HG03108 (cell line): ENCODE results near the gene HSPB1.
"Not testable (repeated sequence)": the region's sequence is repeated elsewhere in the genome, so short reads cannot be mapped to it uniquely, and the experiment has no call there.

Experiments
- ATAC-seq: cut with Tn5 transposase; IDR thresholded peaks from one replicate; pipeline ENCODE4 v1.9.1; 2021; ENCODE audit warnings: moderate library complexity; ENCODE audit not compliant: unreplicated experiment

The HSPB1 gene

DNA sequence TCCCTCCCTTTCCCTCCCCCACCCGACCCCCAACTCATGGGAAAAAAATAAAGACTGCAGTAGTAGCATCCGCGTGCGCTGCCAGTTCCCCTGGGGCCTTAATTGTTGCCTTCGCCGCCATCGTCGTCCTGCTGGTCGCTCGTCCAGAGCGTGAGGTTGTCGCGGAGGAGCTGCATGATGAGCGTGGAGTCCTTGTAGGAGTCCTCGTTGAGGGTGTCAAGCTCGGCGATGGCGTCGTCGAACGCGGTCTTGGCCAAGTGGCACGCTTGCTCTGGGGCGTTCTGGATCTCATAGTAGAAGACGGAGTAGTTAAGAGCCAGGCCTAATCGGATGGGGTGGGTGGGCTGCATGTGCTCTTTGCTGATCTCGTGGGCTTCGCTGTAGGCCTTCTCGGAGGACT is 27.0 kb downstream of the HSPB1 start:
- no peak for ATAC-seq

DNA sequence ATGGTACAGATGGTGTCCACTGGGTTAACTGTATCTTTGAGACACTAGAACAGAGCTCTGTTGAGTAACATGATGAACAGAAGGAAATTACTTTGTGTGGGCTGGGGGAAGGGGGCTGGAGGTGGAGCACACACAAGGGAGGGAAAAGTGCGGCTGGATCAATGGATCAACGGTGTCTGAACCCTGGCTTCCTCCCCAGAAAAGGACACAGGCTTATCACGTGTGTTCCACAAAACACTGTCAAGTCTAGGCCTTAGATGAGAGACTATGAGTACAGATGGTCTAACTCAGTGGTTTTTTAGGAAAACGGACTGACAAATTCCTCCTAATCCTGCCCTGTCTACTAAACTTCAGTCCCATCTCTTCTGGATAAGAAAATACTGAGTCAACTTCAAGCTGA is 27.8 kb downstream of the HSPB1 start:
- ATAC-seq = no peak

DNA sequence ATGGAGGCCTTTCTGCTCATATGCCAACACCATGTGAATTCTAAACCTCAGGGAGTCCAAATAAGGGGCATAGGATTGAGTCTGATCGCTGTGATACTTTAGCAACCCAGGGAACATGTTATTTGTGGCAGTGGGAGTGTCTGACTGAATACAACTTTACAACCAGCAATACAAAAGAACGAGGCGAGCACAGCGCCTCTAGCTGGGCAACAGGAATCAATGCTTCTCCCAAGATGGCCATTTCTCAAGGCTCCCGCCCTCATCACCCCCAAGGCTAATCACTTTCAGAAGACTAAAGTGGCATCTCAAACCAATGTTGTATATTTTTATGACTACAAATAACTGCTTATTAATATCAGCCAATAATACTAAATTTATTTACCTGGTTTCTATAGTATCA is 28.2 kb downstream of the HSPB1 start:
- ATAC-seq = no peak

DNA sequence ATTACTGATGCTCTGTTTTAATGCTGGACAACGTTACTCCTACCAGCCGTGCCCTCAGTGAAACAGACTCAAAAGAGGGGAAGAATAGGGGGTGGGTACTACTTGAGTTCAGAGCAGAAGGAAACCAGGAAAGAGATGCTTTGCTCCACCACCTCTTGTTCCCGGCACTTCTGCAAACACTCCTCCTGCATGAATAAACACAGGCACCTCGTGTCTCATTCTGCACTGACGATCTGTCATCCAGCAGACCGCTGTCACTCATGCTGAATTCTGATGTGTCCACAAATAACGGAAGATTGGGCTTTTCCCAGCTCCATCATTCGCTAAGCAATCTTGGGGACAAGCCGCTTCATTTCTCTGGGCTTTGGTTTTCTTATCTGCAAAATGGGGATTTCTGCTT is 29.6 kb downstream of the HSPB1 start:
- ATAC-seq = no peak

DNA sequence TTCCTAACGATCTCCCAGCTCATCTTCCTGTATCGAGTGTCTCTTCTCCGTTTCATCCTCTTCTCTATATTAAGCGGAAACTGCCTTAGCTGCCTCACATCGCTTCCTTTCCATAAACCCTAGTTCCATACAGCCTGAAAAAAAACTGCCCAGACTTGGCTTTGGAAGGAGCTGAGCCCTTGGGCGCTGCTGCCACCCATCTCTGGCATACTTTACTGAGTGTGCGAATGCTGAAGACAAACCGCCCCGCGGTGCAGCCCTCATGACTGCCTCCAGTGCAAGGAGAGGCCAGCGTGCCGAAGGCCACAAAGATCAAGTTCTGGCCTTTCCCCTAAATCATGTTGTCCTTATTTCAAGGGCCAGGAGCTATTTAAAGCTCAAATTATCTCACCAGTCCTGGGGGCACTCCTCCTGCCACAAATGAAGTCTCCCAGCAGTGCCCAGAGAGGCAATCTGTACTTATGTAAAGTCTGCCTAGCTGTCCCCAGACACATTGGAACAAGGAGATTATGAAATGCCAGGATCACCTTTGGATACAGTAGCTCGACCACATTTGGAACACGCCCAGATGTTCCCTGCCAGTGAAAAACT is 31.1 kb downstream of the HSPB1 start:
- ATAC-seq = no peak

DNA sequence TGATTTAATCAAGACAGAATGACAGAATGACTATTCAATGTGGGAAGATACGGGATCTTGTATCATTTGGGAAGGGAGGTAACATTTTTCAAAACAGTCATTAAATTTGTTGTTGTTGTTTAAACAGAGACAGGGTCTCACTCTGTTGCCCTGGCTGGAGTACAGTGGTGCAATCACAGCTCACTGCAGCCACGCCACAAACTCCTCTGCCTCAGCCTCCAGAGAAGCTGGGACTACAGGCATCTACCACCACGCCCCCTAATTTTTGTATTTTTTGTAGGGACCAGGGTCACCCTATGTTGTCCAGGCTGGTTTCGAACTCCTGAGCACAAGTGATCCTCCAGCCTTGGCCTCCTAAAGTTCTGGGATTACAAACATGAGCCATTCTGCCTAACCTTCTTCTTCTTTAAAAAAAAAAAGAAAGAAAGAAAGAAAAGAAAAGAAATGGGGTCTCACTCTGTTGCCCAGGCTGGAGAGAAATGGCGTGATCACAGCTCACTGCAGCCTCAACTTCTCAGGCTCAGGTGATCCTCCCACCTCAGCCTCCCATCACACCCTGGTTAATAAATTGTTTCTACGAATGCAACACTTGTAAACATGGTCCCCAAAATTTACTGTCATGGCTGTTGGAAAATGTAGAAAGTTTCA is 32.0 kb downstream of the HSPB1 start:
- no peak for ATAC-seq

DNA sequence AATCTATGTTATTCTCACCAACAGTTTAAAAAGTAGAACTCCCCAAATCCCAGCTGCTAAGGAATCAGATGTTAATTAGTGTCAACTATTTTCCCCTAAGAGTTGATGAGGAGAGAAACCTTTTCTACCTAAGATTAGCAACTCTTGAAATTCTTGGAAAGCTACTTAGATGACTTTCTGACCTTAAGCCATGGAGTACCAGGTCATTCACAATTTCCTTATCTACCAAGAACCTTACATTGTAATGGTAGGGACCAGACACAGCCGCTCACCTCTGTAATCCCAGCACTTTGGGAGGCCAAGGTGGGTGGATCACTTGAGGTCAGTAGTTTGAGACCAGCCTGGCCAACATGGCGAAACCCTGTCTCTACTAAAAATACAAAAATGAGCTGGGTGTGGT is 32.9 kb downstream of the HSPB1 start:
- not testable (repeated sequence) for ATAC-seq

DNA sequence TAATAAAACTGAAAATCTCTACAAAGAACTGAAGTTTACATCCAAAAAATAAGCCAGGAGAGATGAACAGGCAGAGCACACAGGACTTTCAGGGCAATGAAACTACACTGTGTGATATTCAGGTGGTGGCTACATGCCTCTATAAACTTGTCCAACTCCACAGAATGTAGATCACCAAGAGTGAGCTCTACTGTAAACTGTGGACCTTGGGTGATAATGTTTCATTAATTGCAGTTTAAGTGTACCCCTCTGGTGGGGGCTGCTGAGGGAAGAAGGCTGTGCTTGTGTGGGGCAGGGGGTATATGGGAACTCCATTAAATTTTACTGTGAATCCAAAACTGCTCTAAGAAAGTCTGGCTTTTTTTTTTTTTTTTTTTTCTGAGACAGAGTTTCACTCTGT is 33.6 kb downstream of the HSPB1 start:
- no peak for ATAC-seq

DNA sequence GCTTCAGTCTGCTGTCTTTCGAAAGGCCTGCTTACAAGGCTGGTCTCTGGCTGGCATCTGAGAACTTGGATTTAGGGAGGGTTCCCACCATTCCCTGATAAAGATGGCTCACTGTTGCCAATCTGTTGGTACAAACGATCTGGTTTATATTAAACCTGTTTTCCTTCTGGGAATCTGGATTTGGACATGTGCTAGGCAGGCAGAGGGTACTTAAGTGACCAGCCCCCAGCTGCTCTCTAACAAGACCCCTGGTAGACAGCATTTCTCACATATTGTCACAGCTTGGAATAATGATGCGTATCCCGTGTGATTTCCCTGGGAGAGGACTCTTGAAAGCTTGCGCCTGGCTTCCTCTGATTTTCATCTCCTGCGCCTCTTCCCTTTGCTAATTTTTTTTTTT is 34.7 kb downstream of the HSPB1 start:
- ATAC-seq = no peak

DNA sequence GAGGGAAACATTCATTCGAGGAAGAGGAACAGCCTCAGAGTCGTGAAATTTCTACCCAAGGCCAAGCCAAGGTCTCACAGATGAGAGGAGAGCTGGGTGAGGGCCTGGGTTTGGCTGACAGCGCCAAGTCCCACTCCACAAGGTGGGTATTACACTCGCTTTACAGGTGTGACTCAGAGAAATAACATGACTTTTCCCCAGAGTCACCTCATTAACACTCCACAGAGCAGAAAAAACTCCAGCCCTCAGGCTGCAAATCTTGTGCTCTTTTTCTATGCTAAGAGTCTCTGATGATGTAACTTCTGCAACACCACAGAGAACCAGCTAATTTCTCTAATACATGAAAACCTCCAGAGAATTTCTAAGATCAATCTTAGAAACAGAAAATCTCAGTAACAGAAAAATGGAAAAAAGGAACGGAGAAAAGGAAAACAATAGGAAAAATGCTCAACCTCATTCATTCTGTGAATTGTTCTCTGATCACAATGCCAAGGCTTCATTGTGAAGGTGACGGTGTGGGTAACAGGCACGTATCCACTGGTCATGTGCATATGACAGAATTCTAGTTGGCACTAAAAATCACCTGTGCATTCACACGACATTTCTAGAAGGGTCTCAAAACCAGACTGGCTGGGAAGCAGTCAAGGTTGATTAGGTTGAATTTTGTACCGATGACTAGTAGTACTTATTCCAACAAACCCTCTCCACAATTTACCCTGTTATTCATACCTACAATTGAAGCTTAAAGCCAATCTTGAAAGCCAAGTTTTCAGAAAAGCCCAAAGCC is 36.0 kb downstream of the HSPB1 start:
- no peak for ATAC-seq

DNA sequence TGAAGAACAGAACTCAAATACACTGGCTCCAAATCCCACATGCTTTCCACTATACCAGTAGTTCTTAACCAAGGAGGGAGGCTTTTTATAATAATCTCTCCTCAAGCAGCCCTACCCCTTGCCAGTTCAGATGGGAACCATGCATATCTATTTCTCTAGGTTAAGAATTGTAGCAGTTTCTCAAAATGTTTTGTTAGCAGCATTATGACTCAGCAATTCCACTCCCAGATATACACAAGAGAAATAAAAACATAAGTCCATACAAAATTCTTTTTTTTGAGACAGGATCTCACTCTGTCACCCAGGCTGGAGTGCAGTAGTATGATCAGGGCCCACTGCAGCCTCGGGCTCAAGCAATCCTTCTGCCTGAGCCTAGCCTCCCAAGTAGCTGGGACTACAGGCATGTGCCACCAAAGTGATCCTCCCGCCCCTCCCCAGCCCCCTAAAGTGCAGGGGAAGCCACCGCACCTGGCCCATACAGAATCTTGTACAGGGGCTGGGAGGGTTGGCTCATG is 38.2 kb downstream of the HSPB1 start:
- no peak for ATAC-seq

DNA sequence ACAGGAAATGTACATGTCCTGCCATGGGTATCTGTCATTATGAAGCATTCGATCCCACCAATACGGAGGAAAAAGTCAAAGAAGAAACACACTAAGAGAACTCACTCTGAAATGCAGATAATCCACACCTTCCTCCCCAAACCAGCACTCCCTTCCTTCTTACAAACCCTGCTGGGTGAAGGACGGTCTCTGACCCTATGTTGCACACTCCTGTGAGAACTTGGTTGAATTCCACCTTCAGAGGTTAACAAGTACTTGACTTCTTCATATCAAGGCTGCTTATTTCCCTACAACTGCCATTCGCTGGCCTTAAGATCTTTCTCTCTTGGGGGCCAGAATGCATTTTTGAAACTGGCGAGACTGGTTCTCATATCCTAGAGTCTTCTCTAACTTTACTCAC is 39.7 kb downstream of the HSPB1 start:
- no peak for ATAC-seq

DNA sequence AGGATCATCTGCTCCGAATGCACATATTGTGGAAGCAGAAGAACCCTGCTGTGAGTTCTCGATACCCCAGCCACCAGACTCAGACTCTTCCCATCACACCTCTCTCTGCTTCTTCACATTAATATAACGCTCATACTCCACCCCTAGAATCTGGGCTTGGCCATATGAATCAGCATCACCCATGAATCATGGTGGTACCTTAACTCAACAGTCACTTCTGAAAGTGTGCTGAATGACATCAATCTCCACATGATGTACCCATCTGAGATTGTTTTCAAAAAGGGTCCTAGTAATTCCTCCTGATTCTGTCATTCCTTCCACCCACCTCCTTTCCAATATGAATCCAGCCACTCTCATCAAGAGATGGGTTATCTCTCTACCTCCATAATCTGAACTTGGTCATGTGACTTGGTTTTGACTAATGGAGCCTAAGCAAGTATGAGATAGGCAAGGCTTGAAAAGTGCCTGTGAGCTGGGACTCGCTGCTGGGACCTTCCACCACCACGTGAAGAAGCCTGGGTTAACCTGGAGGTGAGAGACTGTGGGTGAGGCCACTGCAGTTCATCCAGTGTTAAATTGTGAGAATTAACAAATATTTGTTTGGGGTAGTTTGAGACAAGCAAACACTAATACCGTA is 40.9 kb downstream of the HSPB1 start:
- no peak for ATAC-seq

DNA sequence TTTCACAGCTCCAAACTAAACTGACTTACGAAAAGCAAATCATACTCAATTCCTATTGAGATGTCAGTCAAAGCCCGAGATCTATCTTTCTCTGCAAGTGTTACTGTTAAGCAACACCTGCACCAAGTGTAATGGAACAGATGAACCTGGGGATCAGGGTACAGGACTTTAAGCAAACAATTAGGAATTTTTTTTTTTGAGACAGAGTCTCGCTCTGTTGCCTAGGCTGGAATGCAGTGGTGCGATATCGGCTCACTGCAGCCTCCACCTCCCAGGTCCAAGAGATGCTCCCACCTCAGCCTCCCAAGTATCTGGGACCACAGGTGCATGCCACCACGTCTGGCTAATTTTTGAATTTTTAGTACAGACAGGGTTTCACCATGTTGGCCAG is 41.5 kb downstream of the HSPB1 start:
- no peak for ATAC-seq

DNA sequence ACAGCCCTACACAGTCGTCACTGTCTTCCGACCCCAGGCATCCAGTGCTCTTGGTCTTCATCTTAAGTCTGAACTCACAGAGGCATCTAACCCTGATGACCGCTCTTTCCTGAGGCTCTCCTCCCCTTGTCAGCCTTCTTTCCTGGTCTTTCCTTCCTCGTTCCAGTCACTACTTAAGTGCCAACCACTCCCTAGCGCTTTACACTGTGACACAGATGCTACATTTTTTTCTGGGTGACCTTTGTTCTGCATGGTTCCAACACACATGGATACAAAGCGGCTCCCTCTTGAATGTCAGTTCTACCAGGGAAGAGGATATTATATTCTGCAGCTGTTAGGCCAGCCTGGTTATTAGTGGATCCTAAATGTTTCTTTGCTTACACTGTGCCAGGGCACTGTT is 43.6 kb downstream of the HSPB1 start:
- no peak for ATAC-seq

DNA sequence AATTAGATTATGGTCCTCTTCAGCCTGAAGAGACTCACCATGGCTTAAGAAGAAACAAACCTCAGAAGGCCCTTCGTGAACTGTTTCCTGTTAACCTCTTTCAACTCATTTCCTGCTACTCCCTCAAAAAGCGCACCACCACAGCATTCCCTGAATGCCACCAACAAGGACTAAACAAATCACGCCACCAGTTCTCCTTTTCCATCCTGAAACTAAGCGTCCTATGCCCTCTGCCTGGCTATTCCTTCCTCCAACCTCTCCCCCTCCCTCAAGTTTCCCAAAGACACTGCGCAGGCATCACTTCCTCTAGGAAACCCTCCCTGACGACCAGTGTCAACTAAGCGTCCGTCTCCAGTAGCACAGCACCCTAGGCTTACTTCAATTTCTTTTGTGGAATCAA is 44.3 kb downstream of the HSPB1 start:
- ATAC-seq = no peak

DNA sequence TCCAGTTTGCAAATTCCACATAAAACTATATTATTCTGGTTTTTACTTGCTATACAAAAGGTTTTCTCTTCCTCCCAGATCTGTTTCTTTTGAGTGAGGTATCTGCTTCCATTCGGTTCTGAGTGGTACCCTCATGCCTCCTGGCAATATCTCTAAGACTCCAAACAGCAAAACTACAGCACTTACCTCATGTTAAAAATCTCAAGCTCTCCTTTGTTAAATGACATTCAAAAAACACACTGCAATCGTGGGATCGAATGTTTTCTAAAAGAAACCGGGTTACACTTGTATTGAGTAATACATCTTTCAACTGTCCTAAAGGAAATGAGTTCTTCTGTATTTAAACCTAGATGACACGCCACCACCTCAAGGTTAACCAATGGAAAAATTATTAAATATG is 45.2 kb downstream of the HSPB1 start:
- no peak for ATAC-seq

DNA sequence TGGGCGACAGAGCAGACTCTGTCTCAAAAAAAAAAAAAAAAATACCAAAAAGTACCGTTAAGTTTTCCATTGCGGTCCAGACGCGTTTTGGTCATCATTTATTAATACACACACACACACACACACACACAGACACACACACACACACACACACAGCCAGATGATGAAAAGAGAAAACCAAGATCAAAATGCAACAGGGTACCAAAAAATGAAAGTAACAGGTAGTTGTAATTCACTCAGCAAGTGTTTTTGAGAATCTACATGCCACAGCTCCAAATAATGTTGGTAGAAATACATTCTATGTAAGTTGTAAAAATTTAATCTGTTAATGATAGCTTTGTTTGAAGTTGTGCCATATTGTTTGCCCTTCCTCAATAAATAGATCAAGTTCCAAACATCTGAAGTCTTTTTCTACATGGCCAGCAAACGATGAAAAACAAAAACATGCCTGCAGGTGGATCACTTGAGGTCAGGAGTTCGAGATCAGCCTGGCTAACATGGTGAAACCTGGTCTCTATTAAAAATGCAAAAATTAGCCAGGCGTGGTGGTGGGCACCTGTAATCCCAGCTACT is 46.9 kb downstream of the HSPB1 start:
- ATAC-seq = no peak

DNA sequence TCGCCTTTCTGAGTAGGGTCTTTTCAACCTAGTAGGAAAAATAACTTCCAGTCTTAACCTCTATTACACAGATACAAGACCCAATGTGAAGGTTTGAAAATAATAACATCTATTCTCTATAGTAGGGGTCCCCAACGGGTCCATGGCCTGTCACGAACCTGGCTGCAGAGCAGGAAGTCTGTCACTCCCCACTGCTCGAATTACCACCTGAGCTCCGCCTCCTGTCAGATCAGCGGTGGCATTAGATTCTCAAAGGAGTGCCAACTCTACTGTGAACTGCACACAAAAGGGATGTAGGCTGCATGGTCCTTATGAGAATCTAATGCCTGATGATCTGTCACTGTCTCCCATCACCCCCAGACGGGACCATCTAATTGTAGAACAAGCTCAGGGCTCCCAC is 48.9 kb downstream of the HSPB1 start:
- no peak for ATAC-seq

DNA sequence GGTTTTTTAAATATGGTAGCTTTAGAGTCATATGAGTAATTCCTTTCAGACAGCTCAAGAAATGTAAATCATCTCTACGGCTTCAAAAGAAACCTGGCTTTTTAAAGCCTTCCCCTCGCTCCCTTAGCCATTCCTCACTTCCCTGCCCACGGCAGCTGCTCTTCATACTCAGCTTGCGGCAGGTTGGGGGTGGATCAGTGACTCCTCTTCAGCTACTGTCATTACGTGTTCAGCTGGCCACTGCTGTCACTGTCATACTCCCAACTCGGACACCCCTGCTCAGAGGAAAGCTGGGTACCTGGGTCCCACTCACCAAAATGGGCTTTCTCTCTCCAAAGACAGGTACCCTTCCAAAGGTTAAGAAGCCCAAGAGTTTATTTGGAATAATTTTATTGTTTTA is 49.7 kb downstream of the HSPB1 start:
- no peak for ATAC-seq

DNA sequence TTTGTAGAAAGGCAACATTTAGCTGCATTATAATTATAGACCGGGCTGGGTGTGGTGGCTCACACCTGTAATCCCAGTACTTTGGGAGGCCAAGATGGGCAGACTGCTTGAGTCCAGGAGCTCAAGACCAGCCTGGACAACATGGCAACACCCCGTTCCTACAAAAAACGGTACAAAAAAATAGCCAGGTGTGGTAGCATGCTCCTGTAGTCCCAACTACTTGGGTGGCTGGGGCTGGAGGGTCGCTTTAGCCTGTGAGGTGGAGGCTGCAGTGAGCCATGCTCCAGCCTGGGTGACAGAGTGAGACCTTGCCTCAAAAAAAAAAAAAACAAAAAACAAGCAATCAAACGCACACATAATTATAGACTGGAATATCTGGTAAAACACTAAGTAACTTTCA is 51.3 kb downstream of the HSPB1 start:
- ATAC-seq = no peak
